Dermis microvascular lymphatic vessel endothelial cell (primary cell): ENCODE data around the gene PAPOLG. TPM values are rescaled to one million over a fixed set of nuclear protein-coding genes. Genes with fewer than 3 reads are reported as not detected.

Experiments
- DNase-seq, 2 donors: peaks; one replicate each; pipeline versions ENCODE4 v3.0.0 to v3.0.0-alpha.2; 2010; ENCODE audit warnings: low read depth in 2 of 2
- total RNA-seq: library from RNA; depleted of rRNA; stranded (reverse); fragments of >200 nt; gene quantifications from 2 replicates; pipeline ENCODE4 v1.2.1, GENCODE V29; 2014

Gene PAPOLG
- total RNA-seq, result 10.7 and 16.1 TPM in 2 replicates

DNA sequence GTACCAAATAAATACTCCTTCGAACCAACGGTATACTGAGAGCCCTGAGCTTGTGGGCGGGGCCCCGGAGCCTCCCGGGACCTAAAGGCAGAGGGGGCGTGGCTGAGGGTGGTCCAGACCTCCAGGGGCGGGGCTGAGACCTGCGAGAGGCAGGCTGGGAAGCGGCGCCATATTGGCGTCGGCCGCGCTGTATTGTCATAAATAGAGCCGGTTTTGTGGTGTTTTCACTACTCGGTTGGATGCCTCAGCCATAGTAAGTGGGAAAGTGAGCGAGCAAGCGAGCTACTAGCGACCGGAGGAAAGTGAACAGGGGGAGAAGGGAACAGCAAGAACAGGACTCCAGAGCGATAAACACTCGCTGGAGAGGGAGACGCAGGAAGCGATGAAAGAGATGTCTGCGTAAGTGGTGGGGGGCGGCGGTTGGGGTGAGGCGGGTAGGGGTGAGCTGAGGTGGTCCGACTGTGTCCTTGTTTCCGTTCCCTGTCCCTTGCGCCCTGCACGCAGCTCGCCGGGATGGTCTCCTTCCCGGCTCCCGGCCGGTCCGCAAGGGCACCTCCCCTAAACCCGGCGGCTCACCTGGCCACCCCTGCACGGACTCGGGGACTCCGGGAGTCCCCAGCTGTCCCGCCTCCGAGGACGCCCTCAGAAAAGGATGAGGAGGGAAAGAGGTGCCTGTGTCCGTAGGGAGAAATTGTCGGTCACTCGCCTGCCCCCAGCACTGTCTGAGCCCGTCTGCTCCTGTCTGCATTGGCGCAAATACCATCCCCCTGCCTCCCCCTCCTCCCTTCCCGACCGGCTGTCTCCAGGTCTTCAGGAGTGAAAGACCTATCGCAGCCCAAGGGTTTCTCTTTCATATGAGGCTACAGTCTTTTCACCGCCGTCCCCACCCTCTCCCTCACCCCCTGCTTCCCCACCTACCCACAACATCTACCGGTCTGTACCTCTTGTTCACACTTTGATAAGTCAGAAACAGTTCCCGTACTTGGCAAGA lies at the start of gene PAPOLG:
Gene PAPOLG (plus strand): TSS at position 172 of the 991 bp plus-strand sequence. CDS start 211 bp downstream, at position 383.
- DNase-seq, result peak; percentile 63 to 92

DNA sequence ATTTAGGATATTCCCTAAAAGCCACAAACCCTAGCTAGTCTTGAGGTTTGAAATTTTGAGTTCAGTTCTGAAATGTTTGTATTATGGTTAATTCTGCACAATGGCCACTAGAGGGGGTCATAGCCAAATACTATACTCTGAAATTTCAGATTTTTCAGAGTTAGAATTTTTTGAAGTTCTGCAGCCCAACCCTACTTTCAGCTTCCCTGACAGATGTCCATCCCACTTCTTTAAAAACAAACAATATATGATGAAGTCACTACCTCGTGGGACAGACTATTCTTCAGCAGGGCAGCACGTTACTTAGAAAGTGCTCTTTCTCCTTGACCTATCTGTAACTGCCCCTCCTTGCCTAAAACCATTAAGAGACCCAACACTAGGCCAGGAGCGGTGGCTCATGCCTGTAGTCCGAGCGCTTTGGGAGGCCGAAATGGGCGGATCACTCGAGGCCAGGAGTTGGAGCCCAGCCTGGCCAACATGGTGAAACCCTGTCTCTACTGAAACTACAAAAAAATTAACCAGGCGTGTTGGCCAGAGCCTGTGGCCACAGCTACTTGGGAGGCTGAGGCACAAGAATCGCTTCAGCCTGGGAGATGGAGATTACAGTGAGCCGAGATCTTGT lies 48.2 kb upstream of the PAPOLG start:
- DNase-seq, result peak; percentile 14 to 37

- DNase-seq, result no peak
Observed at GRCh38 chr2:60708630-60709320, 47.3 kb upstream of the PAPOLG start.

- peak; percentile 55 to 61 for DNase-seq
Observed at GRCh38 chr2:60710707-60711106, 45.4 kb upstream of the PAPOLG start.

GRCh38 chr2:60715561-60715960 lies 40.5 kb upstream of the PAPOLG start:
- no peak for DNase-seq

DNA sequence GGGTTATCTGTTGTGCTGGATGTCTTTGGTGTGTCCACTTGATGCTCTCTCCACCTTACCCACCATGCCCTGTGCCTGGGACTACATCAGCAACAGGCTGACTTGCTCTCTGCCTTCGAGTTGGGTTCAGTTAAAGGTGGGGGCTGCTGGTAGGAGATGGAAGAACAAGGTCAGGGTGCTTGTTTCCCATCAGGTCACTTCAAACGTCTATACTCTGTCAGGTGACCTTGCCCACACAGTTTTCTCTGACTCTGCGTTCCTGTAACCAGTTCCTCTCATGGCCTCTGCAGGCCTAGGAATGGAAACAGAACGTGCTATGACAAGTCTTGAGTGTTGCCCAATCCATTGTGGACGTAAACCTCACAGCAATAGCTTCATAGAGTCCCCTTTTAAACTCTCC lies 38.4 kb upstream of the PAPOLG start:
- no peak for DNase-seq

- DNase-seq, result no peak
Observed at GRCh38 chr2:60719331-60719730, 36.7 kb upstream of the PAPOLG start.

DNA sequence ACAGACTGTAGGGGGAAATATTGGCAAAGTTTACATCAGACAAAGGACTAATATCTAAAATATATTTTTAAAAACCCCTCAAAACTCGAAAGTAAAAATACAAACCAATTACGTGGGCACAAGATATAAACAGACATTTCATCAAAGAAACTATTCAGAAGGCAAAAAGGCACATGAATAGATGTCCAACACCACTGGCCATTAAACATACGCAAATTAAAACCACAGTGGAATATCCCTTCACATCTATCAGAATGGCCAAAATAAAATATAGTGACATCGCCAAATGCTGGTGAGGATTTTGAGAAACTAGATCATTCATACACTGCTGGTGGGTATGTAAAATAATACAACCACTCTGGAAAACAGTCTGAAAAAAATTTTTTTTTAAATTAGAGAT lies 30.6 kb upstream of the PAPOLG start:
- DNase-seq, result no peak

DNA sequence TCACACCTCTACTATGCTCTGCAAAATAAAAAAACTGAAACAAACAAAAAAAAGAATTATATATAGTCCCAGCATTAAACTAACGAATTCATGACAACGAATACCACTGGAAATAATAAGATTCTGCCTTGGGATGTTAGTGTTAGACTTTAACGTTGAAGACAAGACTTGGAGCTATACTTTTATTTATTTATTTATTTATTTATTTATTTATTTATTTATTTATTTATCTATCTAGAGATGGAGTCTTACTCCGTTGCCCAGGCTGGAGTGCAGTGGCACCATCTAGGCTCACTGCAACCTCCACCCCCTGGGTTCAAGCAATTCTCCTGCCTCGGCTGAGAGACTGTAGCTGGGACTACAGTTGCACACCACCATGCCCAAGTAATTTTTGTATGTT lies 27.2 kb upstream of the PAPOLG start:
- no peak for DNase-seq

DNA sequence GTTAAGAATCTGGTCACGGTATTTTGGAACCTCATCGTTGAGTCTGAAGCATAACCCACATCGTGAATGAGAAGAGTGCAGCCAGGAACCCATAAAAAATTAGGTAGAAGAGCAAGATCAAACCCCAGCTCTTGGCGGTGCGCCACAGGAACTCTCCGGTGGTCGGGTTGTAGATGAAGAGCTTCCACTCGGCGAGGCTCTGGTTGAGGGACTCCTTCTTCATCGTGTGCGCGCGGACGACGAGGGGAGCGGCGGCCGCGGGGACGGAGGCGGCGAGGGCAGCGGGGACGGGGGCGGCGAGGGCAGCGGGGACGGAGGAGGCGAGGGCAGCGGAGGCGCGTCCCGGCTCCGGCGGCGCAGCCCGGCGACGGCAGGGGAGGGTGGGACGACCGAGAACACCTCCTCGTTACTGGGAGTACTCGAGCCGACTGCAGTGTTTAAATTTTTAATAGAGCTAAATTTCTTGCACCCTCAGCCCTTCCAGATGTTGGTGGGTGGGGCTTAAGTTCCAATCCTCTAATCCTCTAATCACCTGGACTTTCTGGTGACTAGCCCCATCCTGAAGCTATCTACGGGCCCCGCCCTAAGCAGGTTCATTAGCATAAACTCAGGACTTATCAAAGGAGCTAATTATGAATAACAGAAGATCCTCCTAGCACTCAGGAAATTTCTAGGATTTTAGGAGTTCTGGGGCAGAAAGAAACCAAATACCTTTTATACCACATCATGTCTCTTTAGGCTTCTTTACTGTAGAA lies 20.4 kb upstream of the PAPOLG start:
- no peak for DNase-seq

DNA sequence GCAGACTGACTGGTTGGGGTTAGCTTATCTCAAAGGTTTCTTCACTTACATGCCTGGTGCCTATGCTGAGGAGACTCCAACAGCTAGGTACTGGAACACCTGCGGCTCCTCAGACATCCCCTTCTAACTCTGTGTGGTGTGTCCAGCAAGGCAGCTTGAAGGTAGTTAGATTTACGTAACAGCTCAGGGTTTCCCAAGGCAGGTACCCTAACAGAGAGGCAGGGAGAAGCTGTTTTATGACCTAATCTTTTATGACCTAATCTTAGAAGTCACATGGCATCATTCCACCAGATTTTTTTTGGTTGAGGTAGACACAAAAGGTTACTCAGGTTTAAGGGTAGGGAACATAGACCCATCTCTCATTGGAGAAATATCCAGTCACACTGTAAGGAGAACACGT lies 17.4 kb upstream of the PAPOLG start:
- no peak for DNase-seq

- DNase-seq, result no peak
Observed at GRCh38 chr2:60739156-60739555, 16.9 kb upstream of the PAPOLG start.

DNA sequence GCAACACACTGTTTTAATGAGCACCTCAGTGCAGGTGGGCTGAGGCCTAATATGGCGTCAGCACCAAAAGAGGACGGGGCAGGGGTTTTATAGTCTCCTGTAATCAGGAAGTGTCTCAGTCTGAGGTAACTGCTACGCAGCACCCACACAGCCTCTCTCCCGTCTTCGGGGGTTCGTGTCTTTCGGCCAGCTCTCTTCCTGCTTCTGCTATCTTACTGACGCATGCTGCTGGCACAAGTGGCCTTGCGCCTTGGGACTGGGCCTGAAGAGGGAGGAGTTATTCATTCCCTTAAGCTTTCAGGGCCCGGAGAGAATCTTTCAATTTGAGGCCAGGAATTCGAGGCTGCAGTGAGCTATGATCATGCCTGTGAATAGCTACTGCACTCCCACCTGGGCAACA lies 14.5 kb upstream of the PAPOLG start:
- no peak for DNase-seq

DNA sequence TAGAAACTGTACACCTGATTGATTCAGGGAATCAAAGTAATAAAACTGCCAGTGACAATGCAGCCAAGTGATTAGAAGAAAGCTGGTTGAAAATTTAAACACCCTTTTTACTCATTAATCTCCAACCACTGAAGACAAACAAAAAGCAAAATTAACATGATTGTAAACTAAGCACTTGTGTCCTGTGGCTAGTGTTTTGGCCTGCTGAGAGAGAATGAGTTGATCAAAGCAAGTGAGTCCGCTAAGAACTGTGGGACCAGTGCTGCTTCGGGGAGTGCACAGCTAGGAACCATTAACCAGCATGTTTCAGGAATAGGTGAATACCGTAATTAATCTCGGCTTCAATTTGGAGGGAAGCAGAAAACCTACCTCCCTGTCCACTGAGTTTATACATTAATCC lies 13.6 kb upstream of the PAPOLG start:
- DNase-seq, result no peak

DNA sequence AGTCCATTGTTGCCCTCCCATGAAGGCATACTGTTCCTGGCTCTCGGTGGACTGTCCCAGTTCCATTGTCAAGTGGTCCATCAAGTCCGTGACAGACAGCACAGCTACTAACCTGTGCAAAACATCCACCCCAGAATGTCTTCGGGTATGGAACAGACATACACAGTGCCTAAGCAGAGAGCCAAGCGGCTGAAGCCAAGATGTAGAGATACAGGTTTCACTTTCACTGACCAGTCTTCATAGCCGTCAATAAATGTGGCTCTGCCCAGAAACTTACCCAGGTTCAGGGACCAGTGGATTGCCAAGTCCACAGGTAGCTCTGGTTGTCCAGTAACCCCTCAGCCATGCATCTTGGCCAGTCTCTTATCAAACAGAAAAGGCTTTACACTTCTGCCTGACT lies 10.7 kb upstream of the PAPOLG start:
- DNase-seq, result no peak

DNA sequence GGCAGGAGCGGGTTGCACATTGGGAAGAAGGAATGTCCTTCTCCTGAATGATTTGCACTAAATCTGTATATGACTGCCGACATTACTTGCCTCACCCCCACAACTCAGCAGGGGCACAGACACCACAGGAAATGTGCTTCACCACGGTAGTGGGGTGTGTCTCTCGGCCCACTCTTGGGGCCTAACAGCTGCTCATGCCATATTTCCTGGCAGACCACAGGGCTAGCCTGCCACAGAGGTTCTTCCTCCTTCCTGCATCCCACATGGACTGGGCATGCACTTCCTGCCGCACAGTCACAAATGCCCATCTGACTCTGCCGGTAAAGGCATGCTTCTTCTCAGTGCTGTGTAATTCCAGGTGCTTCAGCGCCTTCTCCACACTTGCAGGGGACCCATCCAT lies 10.3 kb upstream of the PAPOLG start:
- no peak for DNase-seq

GRCh38 chr2:60746318-60746717 lies 9.8 kb upstream of the PAPOLG start:
- no peak for DNase-seq

GRCh38 chr2:60759654-60760053 lies 3.6 kb downstream of the PAPOLG start:
- DNase-seq, result peak in 1 of 2 donors; percentile 37

DNA sequence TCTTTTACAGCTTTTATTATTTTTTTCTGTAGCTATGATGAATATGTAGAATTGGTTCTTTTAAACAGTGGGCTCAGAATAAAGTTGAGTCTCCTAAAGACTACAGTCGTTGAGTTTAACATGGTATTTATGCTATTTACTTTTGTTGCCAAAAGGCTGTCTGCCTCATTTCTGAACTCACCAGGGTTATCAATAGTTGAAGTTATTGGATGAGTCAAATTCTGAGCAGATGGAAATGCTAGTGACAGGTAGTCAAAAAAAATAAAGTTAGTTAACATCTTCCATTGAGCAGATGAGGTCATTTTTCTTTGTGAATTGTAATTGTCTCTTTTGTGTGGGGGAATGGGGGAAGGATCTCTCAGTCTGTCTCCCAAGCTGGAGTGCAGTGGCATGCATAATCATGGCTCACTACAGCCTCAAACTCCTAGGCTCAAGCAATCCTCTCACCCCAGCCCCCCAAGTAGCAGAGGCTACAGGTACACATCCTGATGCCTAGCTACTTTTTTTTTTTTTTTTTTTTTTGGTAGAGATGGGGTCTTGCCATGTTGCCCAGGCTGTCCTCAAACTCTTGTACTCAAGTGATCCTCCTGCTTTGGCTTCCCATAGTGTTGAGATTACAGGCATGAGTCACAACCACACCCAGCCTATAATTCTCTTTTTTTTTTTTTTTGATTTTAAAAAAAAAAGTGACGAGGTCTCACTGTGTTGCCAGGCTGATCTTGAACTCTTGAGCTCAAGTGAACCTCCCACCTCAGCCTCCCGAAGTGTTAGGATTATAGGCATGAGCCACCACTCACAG lies 8.9 kb downstream of the PAPOLG start:
- DNase-seq, result no peak

- DNase-seq, result no peak
Observed at GRCh38 chr2:60766283-60766682, 10.2 kb downstream of the PAPOLG start.

GRCh38 chr2:60771508-60771907 lies 15.4 kb downstream of the PAPOLG start:
- no peak for DNase-seq
